MM.1S (cell line): ENCODE data around the gene CSF1R.

ENCODE experiments used
- DNase-seq: peaks from one replicate; pipeline ENCODE4 v3.0.0-alpha.2; 2015
- H2AFZ ChIP-seq: fragments of 300-600 bp; sonication (generic); 2 replicates; pipeline ENCODE4 v1.6.0; 2016; ENCODE audit warnings: antibody characterized with exemption, low read length
- H3F3A ChIP-seq: fragments of 300-600 bp; sonication (generic); 2 replicates; pipeline ENCODE4 v1.6.1; 2016; ENCODE audit warnings: mild to moderate bottlenecking, antibody characterized with exemption, low read length, moderate library complexity, mixed read lengths; ENCODE audit not compliant: insufficient read depth
- H3K27ac ChIP-seq: fragments of 300-600 bp; sonication (generic); 2 replicates; pipeline ENCODE4 v1.5.1; 2016; ENCODE audit warnings: mild to moderate bottlenecking, low read length
- H3K27me3 ChIP-seq: fragments of 300-600 bp; sonication (generic); replicated peaks from 2 replicates; pipeline ENCODE4 v1.6.0; 2016; ENCODE audit warnings: low read length; ENCODE audit not compliant: insufficient read depth
- H3K36me3 ChIP-seq: fragments of 300-600 bp; sonication (generic); replicated peaks from 2 replicates; pipeline ENCODE4 v1.6.1; 2016; ENCODE audit warnings: mild to moderate bottlenecking, low read length, mixed read lengths; ENCODE audit not compliant: insufficient read depth
- H3K4me1 ChIP-seq: fragments of 300-600 bp; sonication (generic); 2 replicates; pipeline ENCODE4 v1.6.1; 2016; ENCODE audit warnings: low read length, mixed read lengths
- H3K4me2 ChIP-seq: fragments of 300-600 bp; sonication (generic); 2 replicates; pipeline ENCODE4 v1.6.0; 2016; ENCODE audit warnings: low read depth, low read length
- H3K4me3 ChIP-seq: fragments of 300-600 bp; sonication (generic); 2 replicates; pipeline ENCODE4 v1.5.1; 2016; ENCODE audit warnings: low read length, mixed read lengths
- H3K79me2 ChIP-seq: fragments of 300-600 bp; sonication (generic); 2 replicates; pipeline ENCODE4 v1.6.1; 2016; ENCODE audit warnings: mixed run types, low read length, mixed read lengths
- H3K9ac ChIP-seq: fragments of 300-600 bp; sonication (generic); 2 replicates; pipeline ENCODE4 v1.6.1; 2016; ENCODE audit warnings: low read length, mixed read lengths
- H3K9me2 ChIP-seq: fragments of 300-600 bp; sonication (generic); replicated peaks from 2 replicates; pipeline ENCODE4 v1.6.1; 2016; ENCODE audit warnings: mild to moderate bottlenecking, low read length, mixed read lengths; ENCODE audit not compliant: insufficient read depth
- H3K9me3 ChIP-seq: fragments of 300-600 bp; sonication (generic); replicated peaks from 2 replicates; pipeline ENCODE4 v1.6.1; 2016; ENCODE audit warnings: mild to moderate bottlenecking, low read length, mixed read lengths; ENCODE audit not compliant: insufficient read depth
- H4K20me1 ChIP-seq: fragments of 300-600 bp; sonication (generic); 2 replicates; pipeline ENCODE4 v1.6.1; 2016; ENCODE audit warnings: mild to moderate bottlenecking, low read length, moderate library complexity, mixed read lengths; ENCODE audit not compliant: insufficient read depth
- EZH2 ChIP-seq: fragments of 300-600 bp; sonication (generic); optimal IDR thresholded peaks from 2 replicates; pipeline ENCODE3; 2017; ENCODE audit warnings: low read depth, mild to moderate bottlenecking, antibody characterized with exemption, low read length, mixed read lengths
- EZH2phosphoT487 ChIP-seq: fragments of 300-600 bp; sonication (generic); IDR thresholded peaks from 2 replicates; pipeline ENCODE4 v1.6.1; 2018; ENCODE audit warnings: antibody characterized with exemption, low read length
- TF ChIP-seq, protein P1 (sequence below): fragments of 300-600 bp; sonication (generic); IDR thresholded peaks from 2 replicates; pipeline ENCODE4 v1.5.1; 2016; ENCODE audit warnings: antibody characterized with exemption, low read length, mixed read lengths

The CSF1R gene

DNA sequence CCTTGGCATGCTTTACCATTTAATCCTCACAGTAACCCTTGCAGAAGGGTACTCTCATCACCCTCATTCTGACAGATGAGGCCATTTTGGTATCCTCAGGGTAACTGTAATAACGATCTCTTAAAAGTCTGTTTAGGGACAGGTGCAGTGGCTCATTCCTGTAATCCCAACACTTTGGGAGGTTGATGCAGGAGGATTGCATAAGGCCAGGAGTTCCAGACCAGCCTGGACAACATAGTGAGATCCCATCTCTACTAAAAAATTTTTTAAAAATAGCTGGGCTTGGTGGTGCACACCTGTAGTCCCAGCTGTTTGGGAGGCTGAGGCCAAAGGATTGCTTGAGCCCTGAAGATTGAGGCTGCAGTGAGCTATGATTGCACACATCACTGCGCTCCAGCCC lies 31.8 kb downstream of the CSF1R start:
- H4K20me1 ChIP-seq, result no peaks in the 10 kb centered on the region
- H3K4me2 ChIP-seq, result no peak overlapping the region
- H3K4me3 ChIP-seq, result no peak overlapping the region
- H3K9ac ChIP-seq, result no peak overlapping the region
- no peaks in the 10 kb centered on the region for H3F3A ChIP-seq
- TF ChIP-seq, protein P1, sequence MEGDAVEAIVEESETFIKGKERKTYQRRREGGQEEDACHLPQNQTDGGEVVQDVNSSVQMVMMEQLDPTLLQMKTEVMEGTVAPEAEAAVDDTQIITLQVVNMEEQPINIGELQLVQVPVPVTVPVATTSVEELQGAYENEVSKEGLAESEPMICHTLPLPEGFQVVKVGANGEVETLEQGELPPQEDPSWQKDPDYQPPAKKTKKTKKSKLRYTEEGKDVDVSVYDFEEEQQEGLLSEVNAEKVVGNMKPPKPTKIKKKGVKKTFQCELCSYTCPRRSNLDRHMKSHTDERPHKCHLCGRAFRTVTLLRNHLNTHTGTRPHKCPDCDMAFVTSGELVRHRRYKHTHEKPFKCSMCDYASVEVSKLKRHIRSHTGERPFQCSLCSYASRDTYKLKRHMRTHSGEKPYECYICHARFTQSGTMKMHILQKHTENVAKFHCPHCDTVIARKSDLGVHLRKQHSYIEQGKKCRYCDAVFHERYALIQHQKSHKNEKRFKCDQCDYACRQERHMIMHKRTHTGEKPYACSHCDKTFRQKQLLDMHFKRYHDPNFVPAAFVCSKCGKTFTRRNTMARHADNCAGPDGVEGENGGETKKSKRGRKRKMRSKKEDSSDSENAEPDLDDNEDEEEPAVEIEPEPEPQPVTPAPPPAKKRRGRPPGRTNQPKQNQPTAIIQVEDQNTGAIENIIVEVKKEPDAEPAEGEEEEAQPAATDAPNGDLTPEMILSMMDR, result no peak
- TF ChIP-seq EZH2phosphoT487 (no peak), EZH2 (no peak)
- no peaks in the 10 kb centered on the region for H3K4me1 ChIP-seq
- DNase-seq, result no peak
- no peaks in the 10 kb centered on the region for H3K27me3 ChIP-seq
- H2AFZ ChIP-seq, result no peak overlapping the region
- no peaks in the 10 kb centered on the region for H3K9me3 ChIP-seq
- H3K9me2 ChIP-seq, result no peaks in the 10 kb centered on the region
- H3K27ac ChIP-seq, result no peak overlapping the region
- peaks cover 13% of the 10 kb centered on the region for H3K36me3 ChIP-seq
- no peaks in the 10 kb centered on the region for H3K79me2 ChIP-seq

DNA sequence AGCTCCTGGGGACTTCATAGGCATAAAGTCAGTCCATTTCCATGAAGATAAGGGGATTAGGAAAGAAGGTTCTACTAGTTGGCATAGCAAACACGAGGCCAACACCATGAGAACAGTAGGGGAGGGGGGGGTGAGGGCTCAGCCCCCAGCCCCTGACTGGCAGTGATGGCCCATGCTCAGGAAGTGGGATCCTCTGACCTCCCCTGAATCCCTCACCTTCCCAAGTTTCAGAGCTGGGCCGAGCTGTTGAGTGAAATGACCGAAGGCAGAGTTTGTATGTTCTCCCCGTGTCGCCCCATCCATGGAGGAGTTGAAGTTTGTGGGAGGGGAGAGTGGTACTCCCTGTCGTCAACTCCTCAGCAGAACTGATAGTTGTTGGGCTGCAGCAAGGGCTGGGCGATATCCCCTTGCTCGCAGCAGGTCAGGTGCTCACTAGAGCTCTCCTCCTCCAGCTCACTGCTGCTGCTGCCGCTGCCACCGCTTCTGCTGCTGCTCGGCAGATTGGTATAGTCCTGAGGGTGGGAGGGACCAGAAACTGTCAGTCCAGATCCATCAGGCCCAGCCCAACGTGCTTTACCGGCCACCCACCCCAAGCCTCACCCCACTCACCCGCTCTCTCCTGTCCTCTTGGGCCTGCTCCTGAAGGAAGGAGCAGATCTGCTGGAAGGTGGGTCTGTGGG lies 32.5 kb downstream of the CSF1R start:
- no peak overlapping the region for H3K4me3 ChIP-seq
- no peak overlapping the region for H3K9ac ChIP-seq
- no peaks in the 10 kb centered on the region for H3K4me1 ChIP-seq
- H3K9me2 ChIP-seq, result no peaks in the 10 kb centered on the region
- TF ChIP-seq EZH2phosphoT487 (no peak), EZH2 (no peak)
- TF ChIP-seq, protein P1, result no peak
- no peak for DNase-seq
- H4K20me1 ChIP-seq, result no peaks in the 10 kb centered on the region
- H3K27me3 ChIP-seq, result no peaks in the 10 kb centered on the region
- no peak overlapping the region for H3K4me2 ChIP-seq
- H2AFZ ChIP-seq, result no peak overlapping the region
- H3K27ac ChIP-seq, result no peak overlapping the region
- H3F3A ChIP-seq, result no peaks in the 10 kb centered on the region
- H3K79me2 ChIP-seq, result no peaks in the 10 kb centered on the region
- peaks cover 15% of the 10 kb centered on the region for H3K36me3 ChIP-seq
- no peaks in the 10 kb centered on the region for H3K9me3 ChIP-seq

DNA sequence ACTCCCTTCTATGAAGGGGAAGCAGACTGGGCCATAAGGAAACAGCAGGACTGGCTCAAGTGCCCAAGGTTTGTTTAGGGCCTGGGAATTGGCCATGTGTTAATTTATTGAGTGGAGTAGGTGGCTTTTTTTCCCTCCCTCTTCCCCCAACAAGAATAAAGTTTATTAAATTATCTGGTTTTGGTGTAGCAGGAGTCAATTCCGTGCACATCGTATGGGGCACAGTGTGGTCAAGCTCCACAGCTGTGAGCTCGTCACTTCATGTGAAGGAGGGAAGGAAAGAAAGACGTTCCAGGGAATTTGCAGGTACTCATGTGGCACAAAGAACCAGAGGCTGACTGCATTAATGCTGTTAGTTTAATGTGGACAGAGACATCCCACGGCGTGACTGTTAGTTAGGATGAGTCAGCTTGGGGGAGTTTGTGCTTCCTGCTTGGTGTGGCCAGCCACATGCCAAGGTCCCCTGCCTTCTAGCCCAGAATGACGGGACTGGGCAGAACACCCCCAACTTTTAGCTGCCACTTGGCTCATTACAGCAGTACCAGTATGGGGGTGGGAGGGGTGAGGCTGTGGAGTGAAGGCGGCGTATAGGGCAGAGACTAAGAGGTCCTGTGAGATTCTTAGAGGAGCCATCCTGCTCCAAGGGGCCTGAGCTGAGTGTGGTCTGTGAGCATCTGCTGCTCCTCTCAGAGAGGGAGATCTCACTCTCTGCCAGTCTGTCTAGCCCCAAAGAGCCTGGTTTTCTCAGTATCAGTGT lies 33.2 kb downstream of the CSF1R start:
- Histone ChIP-seq H3F3A (no peaks in the 10 kb centered on the region), H3K27ac (no peak overlapping the region), H4K20me1 (no peaks in the 10 kb centered on the region), H3K9ac (no peak overlapping the region), H3K9me2 (no peaks in the 10 kb centered on the region), H3K4me2 (no peak overlapping the region), H3K4me1 (no peaks in the 10 kb centered on the region), H3K9me3 (no peaks in the 10 kb centered on the region), H3K36me3 (peaks cover 15% of the 10 kb centered on the region), H3K27me3 (no peaks in the 10 kb centered on the region), H2AFZ (no peak overlapping the region), H3K4me3 (no peak overlapping the region), H3K79me2 (no peaks in the 10 kb centered on the region)
- DNase-seq, result no peak
- no peak for TF ChIP-seq EZH2
